ENCODE data around the gene CIB1.
A peak's percentile ranks its signal among the peaks of the same experiment; 100 is the strongest.

Gene CIB1

DNA sequence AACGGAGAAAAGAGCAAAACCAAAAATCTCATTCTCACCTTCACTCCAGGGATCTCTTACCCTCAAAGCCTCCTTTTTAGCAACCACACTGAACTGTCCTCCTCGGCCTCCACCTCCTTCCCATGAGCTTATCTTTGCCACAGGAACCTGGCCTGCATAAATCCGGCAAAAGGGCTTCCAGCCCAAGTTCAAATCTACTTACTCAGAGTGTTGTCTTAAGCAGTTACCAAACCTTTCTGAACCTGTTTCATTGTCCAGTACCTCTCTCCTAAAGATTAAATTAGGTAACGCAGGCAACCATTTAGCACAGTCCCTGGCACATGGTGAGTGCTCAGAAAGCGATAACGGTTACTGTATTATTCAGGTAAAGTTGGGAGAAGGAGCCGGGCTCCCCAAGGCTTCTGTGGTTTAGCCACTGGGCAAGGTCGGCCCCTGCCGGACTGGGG, 777 bp downstream of the CIB1 start:
- peak overlapping the region; percentile 84 for H3K27ac ChIP-seq
- peak; percentile 79 for TF ChIP-seq CTCF (conservative IDR thresholded peaks at IDR 0.05)

DNA sequence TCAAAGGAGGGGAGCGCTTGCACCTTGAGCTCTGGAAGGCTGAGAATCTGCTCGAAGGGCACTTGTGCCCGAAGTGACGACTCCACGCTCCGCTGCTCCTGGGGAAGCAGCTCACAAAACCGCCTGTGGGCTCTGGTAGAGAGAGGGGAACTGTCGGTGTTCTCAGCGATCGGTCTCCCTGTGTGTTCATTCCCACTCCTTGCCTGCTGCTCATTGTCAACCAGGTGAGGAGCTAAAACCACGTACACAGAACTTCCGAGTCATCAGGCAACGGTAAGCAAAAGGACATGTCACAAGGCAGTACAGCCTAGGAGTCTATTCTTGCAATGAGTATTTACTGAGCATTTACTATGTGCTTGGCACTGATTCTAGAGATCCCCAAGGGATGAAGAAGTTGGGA, 1.5 kb downstream of the CIB1 start:
- TF ChIP-seq CTCF (conservative IDR thresholded peaks at IDR 0.05), result no peak
- peak overlapping the region; percentile 84 for H3K27ac ChIP-seq

- H3K27ac ChIP-seq, result peak overlapping the region; percentile 84
- no peak for TF ChIP-seq CTCF (conservative IDR thresholded peaks at IDR 0.05)
These were observed 2.4 kb downstream of the CIB1 start for GRCh38 chr15:90231028-90232017.

DNA sequence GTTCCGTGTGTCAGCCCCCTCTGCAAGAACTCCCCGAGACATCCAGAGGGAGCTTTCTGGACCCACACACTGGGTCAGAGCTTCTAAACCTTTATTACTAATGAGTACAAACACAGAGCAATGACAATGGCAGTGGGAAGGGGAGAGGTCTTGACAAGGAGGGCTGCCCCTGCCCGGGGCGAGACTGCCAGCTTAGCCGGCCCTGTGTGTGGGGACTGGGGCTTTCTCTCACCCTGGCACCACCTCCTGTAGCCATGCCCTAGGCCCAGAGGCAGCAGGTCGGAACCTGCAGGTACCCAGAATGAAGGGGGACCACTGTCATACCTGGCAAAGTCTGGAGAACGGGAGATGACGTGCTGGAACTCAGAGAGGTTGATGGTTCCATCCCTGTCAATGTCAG, 3.1 kb downstream of the CIB1 start:
- no peak for TF ChIP-seq CTCF (conservative IDR thresholded peaks at IDR 0.05)
- H3K27ac ChIP-seq, result peak overlapping the region; percentile 84

DNA sequence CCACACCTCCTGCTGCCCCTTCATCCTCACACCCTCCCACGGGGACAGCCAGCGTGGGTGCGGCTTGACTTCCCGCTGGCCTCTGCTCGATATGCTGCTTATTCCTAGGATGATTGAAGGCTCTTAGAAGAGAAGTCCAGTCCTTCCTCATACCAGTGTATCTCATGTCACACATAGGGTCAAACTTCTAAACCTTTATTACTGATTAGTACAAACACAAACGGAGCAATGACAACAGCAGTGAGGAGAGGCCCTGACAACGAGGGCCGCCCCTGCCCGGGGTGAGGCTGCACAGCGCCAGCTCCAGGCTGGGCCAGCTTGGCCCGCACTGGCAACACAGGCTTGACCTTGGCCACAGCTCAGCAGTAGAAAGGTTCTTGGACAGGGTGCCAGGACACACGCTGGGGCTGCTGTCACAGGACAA, 3.7 kb downstream of the CIB1 start:
- H3K27ac ChIP-seq, result peak overlapping the region; percentile 84
- TF ChIP-seq CTCF (conservative IDR thresholded peaks at IDR 0.05), result no peak

DNA sequence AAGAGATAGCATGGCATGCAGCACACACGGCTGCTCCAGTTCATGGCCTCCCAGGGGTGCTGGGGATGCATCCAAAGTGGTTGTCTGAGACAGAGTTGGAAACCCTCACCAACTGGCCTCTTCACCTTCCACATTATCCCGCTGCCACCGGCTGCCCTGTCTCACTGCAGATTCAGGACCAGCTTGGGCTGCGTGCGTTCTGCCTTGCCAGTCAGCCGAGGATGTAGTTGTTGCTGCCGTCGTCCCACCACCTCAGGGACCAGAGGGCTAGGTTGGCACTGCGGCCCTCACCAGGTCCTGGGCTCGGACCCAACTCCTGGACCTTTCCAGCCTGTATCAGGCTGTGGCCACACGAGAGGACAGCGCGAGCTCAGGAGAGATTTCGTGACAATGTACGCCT, 4.8 kb downstream of the CIB1 start:
- H3K27ac ChIP-seq, result peak overlapping the region; percentile 84
- TF ChIP-seq CTCF (conservative IDR thresholded peaks at IDR 0.05), result no peak

DNA sequence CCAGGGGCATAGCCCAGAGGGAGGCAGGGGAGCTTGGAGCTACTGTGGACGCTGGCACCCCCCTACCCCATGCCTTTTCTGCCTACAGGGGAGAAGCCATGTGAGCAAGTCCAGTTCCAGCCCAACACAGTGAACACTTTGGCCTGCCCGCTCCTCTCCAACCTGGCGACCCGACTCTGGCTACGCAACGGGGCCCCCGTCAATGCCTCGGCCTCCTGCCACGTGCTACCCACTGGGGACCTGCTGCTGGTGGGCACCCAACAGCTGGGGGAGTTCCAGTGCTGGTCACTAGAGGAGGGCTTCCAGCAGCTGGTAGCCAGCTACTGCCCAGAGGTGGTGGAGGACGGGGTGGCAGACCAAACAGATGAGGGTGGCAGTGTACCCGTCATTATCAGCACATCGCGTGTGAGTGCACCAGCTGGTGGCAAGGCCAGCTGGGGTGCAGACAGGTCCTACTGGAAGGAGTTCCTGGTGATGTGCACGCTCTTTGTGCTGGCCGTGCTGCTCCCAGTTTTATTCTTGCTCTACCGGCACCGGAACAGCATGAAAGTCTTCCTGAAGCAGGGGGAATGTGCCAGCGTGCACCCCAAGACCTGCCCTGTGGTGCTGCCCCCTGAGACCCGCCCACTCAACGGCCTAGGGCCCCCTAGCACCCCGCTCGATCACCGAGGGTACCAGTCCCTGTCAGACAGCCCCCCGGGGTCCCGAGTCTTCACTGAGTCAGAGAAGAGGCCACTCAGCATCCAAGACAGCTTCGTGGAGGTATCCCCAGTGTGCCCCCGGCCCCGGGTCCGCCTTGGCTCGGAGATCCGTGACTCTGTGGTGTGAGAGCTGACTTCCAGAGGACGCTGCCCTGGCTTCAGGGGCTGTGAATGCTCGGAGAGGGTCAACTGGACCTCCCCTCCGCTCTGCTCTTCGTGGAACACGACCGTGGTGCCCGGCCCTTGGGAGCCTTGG, 5.6 kb downstream of the CIB1 start:
- H3K27ac ChIP-seq, result peak overlapping the region; percentile 84
- TF ChIP-seq CTCF (conservative IDR thresholded peaks at IDR 0.05), result no peak
